Erythroblast (primary cell): ENCODE results near the gene TBX15.

Source experiments
- GATA1 ChIP-seq: IDR thresholded peaks from 2 replicates; pipeline ENCODE4 v1.6.1; 2011; ENCODE audit warnings: low read depth, mild to moderate bottlenecking, control low read depth, low read length, moderate library complexity
- POLR2A ChIP-seq: IDR thresholded peaks from 2 replicates; pipeline ENCODE4 v1.6.1; 2011; ENCODE audit warnings: mild to moderate bottlenecking, low read length

DNA sequence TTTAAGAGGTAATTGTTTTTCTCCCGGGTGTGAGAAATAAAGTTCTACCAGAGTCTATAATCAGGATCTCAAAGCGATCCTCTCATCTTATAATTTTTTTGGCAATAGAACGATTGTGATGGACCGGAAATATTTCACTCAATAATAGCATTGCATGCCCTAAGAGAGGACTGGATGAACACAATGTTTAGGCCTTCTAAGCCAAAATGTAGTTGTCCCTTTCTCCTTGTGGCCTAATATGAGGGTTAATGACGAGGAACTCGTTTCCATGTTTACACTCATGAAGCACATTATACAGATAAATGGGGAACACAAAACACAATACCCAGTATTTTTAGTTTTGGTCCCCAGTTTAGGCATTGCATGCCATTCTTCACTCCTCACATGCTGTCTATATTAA lies 5.9 kb downstream of the TBX15 start:
- TF ChIP-seq POLR2A (no peak), GATA1 (no peak)
